ENCODE data around the gene FBXW7. TPM values are rescaled to one million over a fixed set of nuclear protein-coding genes. Genes with fewer than 3 reads are reported as not detected.
A peak's percentile ranks its signal among the peaks of the same experiment; 100 is the strongest.

FBXW7 gene
- polyA plus RNA-seq, 1 of the 3 experiments (the other 2 are of a cell fraction) = 7.7 TPM

DNA sequence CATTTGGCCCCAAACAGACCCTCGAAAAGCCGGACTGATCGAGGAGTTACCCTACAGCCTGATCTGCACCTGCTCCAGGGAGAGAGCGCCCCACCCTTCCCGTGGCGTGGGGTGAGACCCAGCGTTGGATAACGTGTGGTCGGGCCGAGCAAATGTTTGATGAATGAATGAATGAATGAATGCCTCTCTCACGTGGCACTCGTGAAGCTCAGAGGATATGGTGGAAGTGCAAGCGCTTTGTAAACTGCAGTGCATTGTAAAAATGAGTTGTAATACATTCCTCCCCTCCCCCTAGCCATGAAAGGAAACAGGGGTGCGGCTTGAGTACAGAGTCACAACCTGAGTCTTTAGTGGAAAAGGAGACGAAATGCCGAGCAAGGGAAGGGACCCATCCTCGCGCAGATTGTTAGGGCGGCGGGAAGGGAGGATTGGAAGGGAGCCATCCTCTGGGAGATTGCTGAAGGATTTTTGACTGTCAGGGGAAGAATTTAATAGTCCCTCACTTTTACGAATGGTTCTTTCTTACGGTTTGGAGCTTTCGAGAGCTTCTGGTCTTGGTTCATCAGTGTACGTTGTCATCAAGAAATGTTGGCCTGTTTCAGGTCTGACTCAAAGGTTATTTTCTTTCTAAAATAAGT lies 772 bp upstream of the FBXW7 start:
- Histone ChIP-seq H3K9me2 (no peaks in the 10 kb centered on the region), H2AFZ (ENCODE audit: low read depth) (peak overlapping the region; percentile 97), H4K20me1 (ENCODE audit: insufficient read depth) (peaks cover 34% of the 10 kb centered on the region), H3K4me2 (peak overlapping the region; percentile 92), H3K9me3 (no peaks in the 10 kb centered on the region), H3F3A (replicated peaks; ENCODE audit: insufficient read depth) (peaks cover 4% of the 10 kb centered on the region), H3K79me2 (ENCODE audit: insufficient read depth) (peaks cover 85% of the 10 kb centered on the region), H3K27me3 (ENCODE audit: insufficient read depth) (no peaks in the 10 kb centered on the region), H3K4me3 (ENCODE audit: low read depth in 2 of 2, low read length in 1 of 2) (peak overlapping the region; percentile 96 to 99), H3K36me3 (replicated peaks in 1 of 2; ENCODE audit: control insufficient read depth in 1 of 2, insufficient read depth in 2 of 2, low read length in 1 of 2) (peaks cover 0 to 24% of the 10 kb centered on the region in 2 experiments), H3K4me1 (ENCODE audit: control insufficient read depth in 1 of 2, insufficient read depth in 2 of 2, low read depth in 1 of 2, low read length in 1 of 2) (peaks cover 8 to 18% of the 10 kb centered on the region in 2 experiments; a peak in 3 of 4 replicates), H3K9ac (peak overlapping the region; percentile 84), H3K27ac (ENCODE audit: low read depth in 2 of 2, low read length in 1 of 2) (peak overlapping the region; percentile 91)
- TF ChIP-seq MAX (IDR thresholded peaks at IDR 0.05; ENCODE audit: low read depth) (peak; percentile 54; the same call in 1 of the 2 replicates), NFIC (IDR thresholded peaks at IDR 0.05; ENCODE audit: borderline replicate concordance) (no peak), MXI1 (IDR thresholded peaks at IDR 0.05; ENCODE audit: low read depth, low read length) (peak; percentile 61)
- ChIA-PET POLR2A (interaction anchor here (0.7 to 1.0 kb wide), 3 partner anchors 9 to 54 kb away, joined by 3 read pairs; no protein-coding TSS in a partner anchor), CTCF (interaction anchor here (0.5 to 3.8 kb wide), 5 partner anchors 36 to 107 kb away, joined by 3 to 15 read pairs (median 8); no protein-coding TSS in a partner anchor)
- DNase-seq = peak; percentile 52
- under 1% methylated on average over 20 of the region's 24 CpGs for WGBS (ENCODE audit: low lambda C conversion rate)

DNA sequence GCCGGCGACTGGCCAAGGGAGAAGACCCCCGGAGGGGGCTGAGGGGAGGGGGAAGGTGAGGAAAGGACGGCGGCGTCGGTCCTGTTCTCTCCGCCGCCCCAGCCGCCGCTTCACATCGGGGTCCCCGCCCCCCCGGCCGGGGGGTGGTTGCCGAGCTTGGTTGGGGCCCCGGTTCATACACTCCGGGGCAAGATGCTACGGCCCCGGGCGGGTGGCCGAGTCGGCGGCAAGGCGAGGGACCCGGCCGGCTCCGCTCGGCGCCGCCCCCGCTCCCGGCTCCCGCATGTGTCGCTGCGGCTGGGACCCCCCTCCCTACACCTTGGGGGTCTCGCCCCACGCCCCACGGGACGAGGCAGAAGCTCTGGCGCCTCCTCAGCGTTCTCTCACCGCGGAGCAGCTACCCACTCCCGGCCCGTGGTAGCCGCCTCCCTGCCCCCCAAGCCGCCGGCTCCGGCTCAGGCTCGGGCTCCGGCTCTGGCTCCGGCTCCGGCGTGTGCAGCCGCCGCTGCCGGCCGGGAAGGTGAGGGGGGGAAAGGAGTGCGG lies 461 bp downstream of the FBXW7 start:
- no peak for TF ChIP-seq TEAD4 (IDR thresholded peaks at IDR 0.05; ENCODE audit: borderline replicate concordance, insufficient read depth)
- TF ChIP-seq EP300 (IDR thresholded peaks at IDR 0.05; ENCODE audit: borderline replicate concordance in 1 of 2, low read depth in 1 of 2, low read length in 1 of 2) = no peak
- no peak for TF ChIP-seq GATA2 (CRISPR knock-in tag; IDR thresholded peaks at IDR 0.05)
- TF ChIP-seq MAX (IDR thresholded peaks at IDR 0.05; ENCODE audit: low read depth) = no peak
- H3K4me3 ChIP-seq (ENCODE audit: low read depth in 2 of 2, low read length in 1 of 2) = peak overlapping the region; percentile 96 to 99
- WGBS (ENCODE audit: low lambda C conversion rate) = 5% methylated on average over 7 of the region's 60 CpGs
- H3K9me2 ChIP-seq = no peaks in the 10 kb centered on the region
- H3K27ac ChIP-seq (ENCODE audit: low read depth in 2 of 2, low read length in 1 of 2) = peak overlapping the region; percentile 79 to 91
- ChIA-PET POLR2A (interaction anchor here (0.7 kb wide), 1 partner anchor 10 kb away, joined by 3 read pairs; no protein-coding TSS in a partner anchor), CTCF (interaction anchor here (1.6 to 3.8 kb wide), 3 partner anchors 34 to 104 kb away, joined by 8 to 15 read pairs (median 10); no protein-coding TSS in a partner anchor)
- H3K9ac ChIP-seq = peak overlapping the region; percentile 84
- H2AFZ ChIP-seq (ENCODE audit: low read depth) = 0 out of 2 replicates have a peak overlapping the region, but pooled peaks have one; percentile 14
- peaks cover 4% of the 10 kb centered on the region for H3F3A ChIP-seq (replicated peaks; ENCODE audit: insufficient read depth)
- no peaks in the 10 kb centered on the region for H3K9me3 ChIP-seq
- peaks cover 8 to 18% of the 10 kb centered on the region in 2 experiments; a peak in 3 of 4 replicates for H3K4me1 ChIP-seq (ENCODE audit: control insufficient read depth in 1 of 2, insufficient read depth in 2 of 2, low read depth in 1 of 2, low read length in 1 of 2)
- H3K36me3 ChIP-seq (replicated peaks in 1 of 2; ENCODE audit: control insufficient read depth in 1 of 2, insufficient read depth in 2 of 2, low read length in 1 of 2) = peaks cover 0 to 26% of the 10 kb centered on the region in 2 experiments
- no peaks in the 10 kb centered on the region for H3K27me3 ChIP-seq (ENCODE audit: insufficient read depth)
- H3K79me2 ChIP-seq (ENCODE audit: insufficient read depth) = peaks cover 94% of the 10 kb centered on the region
- peaks cover 46% of the 10 kb centered on the region for H4K20me1 ChIP-seq (ENCODE audit: insufficient read depth)
- H3K4me2 ChIP-seq = peak overlapping the region; percentile 92
- DNase-seq = peak; percentile 64
